Vagina (tissue), 2 donors: ENCODE results near the gene TMEM266.
A peak's percentile ranks its signal among the peaks of the same experiment; 100 is the strongest.

ENCODE experiments used
- CTCF ChIP-seq, 3 experiments: fragments of 450-650 bp in 2 of 3; fragments of 200-600 bp in 1 of 3; sonication (generic) in 1 of 3; IDR thresholded peaks; one replicate each; pipeline ENCODE4 v1.5.1; 2017 to 2019; ENCODE audit warnings: antibody characterized with exemption in 3 of 3, mild to moderate bottlenecking in 2 of 3, moderate library complexity in 2 of 3
- POLR2A ChIP-seq, 2 donors: fragments of 450-650 bp; IDR thresholded peaks; one replicate each; pipeline ENCODE4 v1.6.1; 2017; ENCODE audit warnings: antibody characterized with exemption in 2 of 2, mild to moderate bottlenecking in 2 of 2, moderate library complexity in 2 of 2

GRCh38 chr15:76235186-76235826 is 175.5 kb downstream of the TMEM266 start:
- TF ChIP-seq CTCF (IDR thresholded peaks at IDR 0.05) (peak in 2 of 3 experiments; percentile 17 to 63), POLR2A (IDR thresholded peaks at IDR 0.05) (no peak)
